Dermis microvascular lymphatic vessel endothelial cell (primary cell): ENCODE measurements around the gene CDR2L. TPM values are rescaled to one million over a fixed set of nuclear protein-coding genes. Genes with fewer than 3 reads are reported as not detected.
"Not testable (repeated sequence)": the region's sequence is repeated elsewhere in the genome, so short reads cannot be mapped to it uniquely, and the experiment has no call there.

ENCODE experiments used
- DNase-seq, 2 donors: peaks; one replicate each; pipeline versions ENCODE4 v3.0.0 to v3.0.0-alpha.2; 2010; ENCODE audit warnings: low read depth in 2 of 2
- total RNA-seq: library from RNA; depleted of rRNA; stranded (reverse); fragments of >200 nt; gene quantifications from 2 replicates; pipeline ENCODE4 v1.2.1, GENCODE V29; 2014

CDR2L gene
- total RNA-seq, 1 donor from 2014 or later, result 7.2 TPM

- DNase-seq, result no peak
Observed at GRCh38 chr17:74959826-74960515, 27.5 kb upstream of the CDR2L start.

- DNase-seq, result no peak
Observed at GRCh38 chr17:74960570-74961342, 26.7 kb upstream of the CDR2L start.

GRCh38 chr17:74961657-74962350 lies 25.6 kb upstream of the CDR2L start:
- DNase-seq, result peak; percentile 78 to 86

GRCh38 chr17:74962622-74963394 lies 24.6 kb upstream of the CDR2L start:
- no peak for DNase-seq

- no peak for DNase-seq
Observed at GRCh38 chr17:74963656-74964055, 23.8 kb upstream of the CDR2L start.

- no peak for DNase-seq
Observed at GRCh38 chr17:74964246-74964761, 23.1 kb upstream of the CDR2L start.

- DNase-seq, result no peak
Observed at GRCh38 chr17:74964988-74965622, 22.3 kb upstream of the CDR2L start.

- no peak for DNase-seq
Observed at GRCh38 chr17:74968361-74968780, 19.1 kb upstream of the CDR2L start.

- DNase-seq, result not testable (repeated sequence)
Observed at GRCh38 chr17:74969501-74969900, 17.9 kb upstream of the CDR2L start.

- DNase-seq, result peak; percentile 51 to 70
Observed at GRCh38 chr17:74970395-74970794, 17.0 kb upstream of the CDR2L start.

GRCh38 chr17:74971069-74971841 lies 16.2 kb upstream of the CDR2L start:
- no peak for DNase-seq

GRCh38 chr17:74971842-74972106 lies 15.7 kb upstream of the CDR2L start:
- DNase-seq, result no peak

GRCh38 chr17:74972107-74972972 lies 15.1 kb upstream of the CDR2L start, which contains the start of gene HID1:
Gene HID1, minus strand, starts transcription at chr17:74972759. Its CDS starts 103 bp downstream, at chr17:74972656.
- DNase-seq, result peak in 1 of 2 donors; percentile 52

- no peak for DNase-seq
Observed at GRCh38 chr17:74972973-74973328, 14.5 kb upstream of the CDR2L start.

- no peak for DNase-seq
Observed at GRCh38 chr17:74975943-74976342, 11.5 kb upstream of the CDR2L start.

- no peak for DNase-seq
Observed at GRCh38 chr17:74977802-74978201, 9.6 kb upstream of the CDR2L start.

GRCh38 chr17:74978240-74978639 lies 9.2 kb upstream of the CDR2L start:
- no peak for DNase-seq

GRCh38 chr17:74979408-74980146 lies 7.9 kb upstream of the CDR2L start:
- DNase-seq, result no peak
